Peyer's patch (tissue), 4 donors: ENCODE measurements around the gene N4BP3. TPM values are rescaled to one million over a fixed set of nuclear protein-coding genes. Genes with fewer than 3 reads are reported as not detected.

Source experiments
- DNase-seq, 3 donors: peaks; one replicate each; pipeline ENCODE4 v3.0.0-alpha.2; 2017 to 2019
- H3K27ac ChIP-seq, 4 donors: fragments of 200-600 bp; sonication (generic); one replicate each; pipeline ENCODE4 v1.5.1; 2016 to 2019
- H3K27me3 ChIP-seq, 2 donors: fragments of 200-600 bp; sonication (generic); one replicate each; pipeline ENCODE4 v1.5.1; 2019
- H3K36me3 ChIP-seq, 3 donors: fragments of 200-600 bp; sonication (generic); one replicate each; pipeline ENCODE4 v1.5.1; 2016 to 2019
- H3K4me1 ChIP-seq, 4 donors: fragments of 200-600 bp; sonication (generic); one replicate each; pipeline ENCODE4 v1.5.1; 2016 to 2019
- H3K4me3 ChIP-seq, 4 donors: fragments of 200-600 bp; sonication (generic); 1 replicate in 3 of 4; 2 replicates in 1 of 4; pipeline ENCODE4 v1.5.1; 2016 to 2019; ENCODE audit warnings: mild to moderate bottlenecking in 1 of 4
- H3K9me3 ChIP-seq, 4 donors: fragments of 200-600 bp; sonication (generic); one replicate each; pipeline ENCODE4 v1.5.1; 2016 to 2019; ENCODE audit warnings: mild to moderate bottlenecking in 1 of 4
- POLR2A ChIP-seq, 2 donors: fragments of 450-650 bp; IDR thresholded peaks; one replicate each; pipeline ENCODE4 v1.5.1; 2017; ENCODE audit warnings: antibody characterized with exemption in 2 of 2, mild to moderate bottlenecking in 2 of 2, moderate library complexity in 2 of 2
- total RNA-seq, 4 donors: library from RNA; depleted of rRNA; stranded (reverse); fragments of >200 nt; gene quantifications; one replicate each; pipeline ENCODE4 v1.1.0, GENCODE V29; 2016
- TF ChIP-seq, protein P1 (sequence below), 6 experiments: fragments of 450-650 bp in 4 of 6; fragments of 200-600 bp in 2 of 6; sonication (generic) in 1 of 6; IDR thresholded peaks; one replicate each; pipeline ENCODE4 v1.5.1; 2017 to 2019; ENCODE audit warnings: antibody characterized with exemption in 6 of 6, mild to moderate bottlenecking in 3 of 6, moderate library complexity in 1 of 6

N4BP3 gene, protein sequence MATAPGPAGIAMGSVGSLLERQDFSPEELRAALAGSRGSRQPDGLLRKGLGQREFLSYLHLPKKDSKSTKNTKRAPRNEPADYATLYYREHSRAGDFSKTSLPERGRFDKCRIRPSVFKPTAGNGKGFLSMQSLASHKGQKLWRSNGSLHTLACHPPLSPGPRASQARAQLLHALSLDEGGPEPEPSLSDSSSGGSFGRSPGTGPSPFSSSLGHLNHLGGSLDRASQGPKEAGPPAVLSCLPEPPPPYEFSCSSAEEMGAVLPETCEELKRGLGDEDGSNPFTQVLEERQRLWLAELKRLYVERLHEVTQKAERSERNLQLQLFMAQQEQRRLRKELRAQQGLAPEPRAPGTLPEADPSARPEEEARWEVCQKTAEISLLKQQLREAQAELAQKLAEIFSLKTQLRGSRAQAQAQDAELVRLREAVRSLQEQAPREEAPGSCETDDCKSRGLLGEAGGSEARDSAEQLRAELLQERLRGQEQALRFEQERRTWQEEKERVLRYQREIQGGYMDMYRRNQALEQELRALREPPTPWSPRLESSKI
- total RNA-seq, result 1 to 10 TPM in 2 of 4 donors, under 1 TPM in 2; 0.53 to 2.5 (median 1.1) TPM

DNA sequence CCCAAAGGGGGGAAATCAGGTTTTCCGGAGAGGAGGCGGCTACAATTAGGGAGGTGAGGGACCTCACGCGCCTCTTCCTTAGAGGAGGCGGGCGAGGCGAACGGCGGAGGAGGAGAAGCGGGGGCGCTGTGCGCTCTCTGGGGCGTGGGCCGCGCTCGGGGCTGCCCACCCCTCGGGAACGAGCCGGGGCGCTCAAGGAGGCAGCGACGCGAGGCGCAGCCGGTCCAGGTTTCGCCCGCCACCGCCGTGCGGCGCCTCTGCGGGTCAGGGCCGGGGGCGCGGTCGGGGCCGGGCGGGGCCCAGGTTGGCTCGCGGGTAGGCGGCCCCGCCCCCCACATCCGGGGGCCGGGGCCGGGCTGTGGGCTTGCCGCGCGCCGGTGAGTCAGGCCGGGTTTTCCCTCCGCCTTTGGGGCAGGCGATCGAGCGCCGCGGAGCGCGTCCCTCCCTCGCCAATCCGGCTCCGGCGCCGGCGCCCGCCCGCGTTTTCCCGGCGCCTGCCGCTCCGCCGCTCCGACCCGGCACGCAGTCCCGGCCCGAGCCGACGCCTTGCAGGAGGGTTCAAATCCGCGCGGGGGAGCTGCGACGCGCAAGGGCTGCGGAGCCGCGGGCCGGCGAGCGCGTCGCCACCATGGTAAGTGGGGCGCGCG, at the start of gene N4BP3:
N4BP3 (plus strand) TSS at position 392 of the 647 bp plus-strand sequence. CDS start 6,052 bp downstream, outside the sequence.
- Histone ChIP-seq H3K27ac (peak within 1 kb of the TSS in 3 of 4 donors; percentile 5 to 82 (median 10)), H3K27me3 (peaks cover 0 to 13% of the 10 kb centered on the region in 2 donors), H3K36me3 (no peaks in the 10 kb centered on the region), H3K4me1 (peaks cover 0 to 34% (median 24%) of the 10 kb centered on the region in 4 donors), H3K9me3 (no peaks in the 10 kb centered on the region), H3K4me3 (peak within 1 kb of the TSS; percentile 40 to 63 (median 54))
- peak; percentile 71 to 84 (median 76) for DNase-seq
- TF ChIP-seq POLR2A (IDR thresholded peaks at IDR 0.05), result no peak
- TF ChIP-seq, protein P1, sequence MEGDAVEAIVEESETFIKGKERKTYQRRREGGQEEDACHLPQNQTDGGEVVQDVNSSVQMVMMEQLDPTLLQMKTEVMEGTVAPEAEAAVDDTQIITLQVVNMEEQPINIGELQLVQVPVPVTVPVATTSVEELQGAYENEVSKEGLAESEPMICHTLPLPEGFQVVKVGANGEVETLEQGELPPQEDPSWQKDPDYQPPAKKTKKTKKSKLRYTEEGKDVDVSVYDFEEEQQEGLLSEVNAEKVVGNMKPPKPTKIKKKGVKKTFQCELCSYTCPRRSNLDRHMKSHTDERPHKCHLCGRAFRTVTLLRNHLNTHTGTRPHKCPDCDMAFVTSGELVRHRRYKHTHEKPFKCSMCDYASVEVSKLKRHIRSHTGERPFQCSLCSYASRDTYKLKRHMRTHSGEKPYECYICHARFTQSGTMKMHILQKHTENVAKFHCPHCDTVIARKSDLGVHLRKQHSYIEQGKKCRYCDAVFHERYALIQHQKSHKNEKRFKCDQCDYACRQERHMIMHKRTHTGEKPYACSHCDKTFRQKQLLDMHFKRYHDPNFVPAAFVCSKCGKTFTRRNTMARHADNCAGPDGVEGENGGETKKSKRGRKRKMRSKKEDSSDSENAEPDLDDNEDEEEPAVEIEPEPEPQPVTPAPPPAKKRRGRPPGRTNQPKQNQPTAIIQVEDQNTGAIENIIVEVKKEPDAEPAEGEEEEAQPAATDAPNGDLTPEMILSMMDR (IDR thresholded peaks at IDR 0.05), result no peak

- no peak for DNase-seq
- H3K4me1 ChIP-seq, result no peaks in the 10 kb centered on the region
- H3K4me3 ChIP-seq, result no peak overlapping the region
- H3K9me3 ChIP-seq, result no peaks in the 10 kb centered on the region
- no peaks in the 10 kb centered on the region for H3K36me3 ChIP-seq
- H3K27me3 ChIP-seq, result no peaks in the 10 kb centered on the region
- no peak for TF ChIP-seq POLR2A (IDR thresholded peaks at IDR 0.05)
- TF ChIP-seq, protein P1 (IDR thresholded peaks at IDR 0.05), result no peak
- H3K27ac ChIP-seq, result no peak overlapping the region
Observed at GRCh38 chr5:178067755-178068154, 45.6 kb upstream of the N4BP3 start.

- peak in 2 of 3 donors; percentile 62 for DNase-seq
- no peak for TF ChIP-seq POLR2A (IDR thresholded peaks at IDR 0.05)
- TF ChIP-seq, protein P1 (IDR thresholded peaks at IDR 0.05), result no peak
- Histone ChIP-seq H3K4me1 (no peaks in the 10 kb centered on the region), H3K27ac (no peak overlapping the region), H3K9me3 (no peaks in the 10 kb centered on the region), H3K36me3 (no peaks in the 10 kb centered on the region), H3K4me3 (no peak overlapping the region), H3K27me3 (no peaks in the 10 kb centered on the region)
Observed at GRCh38 chr5:178068293-178068692, 45.0 kb upstream of the N4BP3 start.

DNA sequence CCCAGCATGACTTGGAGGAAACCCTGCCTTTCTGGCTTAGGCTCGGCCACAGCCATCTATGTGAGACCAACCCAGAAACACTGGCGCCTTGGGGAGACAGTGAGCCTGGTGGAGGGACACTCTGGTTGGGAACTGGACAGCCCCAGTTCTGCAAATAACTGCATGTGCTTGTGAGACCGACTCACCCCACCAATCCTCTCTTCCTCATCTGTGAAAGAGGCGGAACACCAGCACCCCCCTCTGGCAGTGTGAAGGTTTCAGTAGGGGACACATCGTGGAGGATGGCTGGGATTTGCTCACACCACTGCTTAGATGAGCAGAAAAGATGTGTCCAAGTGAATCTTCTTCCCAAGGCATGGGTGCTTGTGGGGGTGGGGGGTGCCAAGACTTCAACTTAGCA, 43.4 kb upstream of the N4BP3 start:
- no peak overlapping the region for H3K27ac ChIP-seq
- H3K9me3 ChIP-seq, result no peaks in the 10 kb centered on the region
- no peaks in the 10 kb centered on the region for H3K27me3 ChIP-seq
- no peak overlapping the region for H3K4me3 ChIP-seq
- no peaks in the 10 kb centered on the region for H3K36me3 ChIP-seq
- peak in 2 of 3 donors; percentile 59 to 60 for DNase-seq
- TF ChIP-seq POLR2A (IDR thresholded peaks at IDR 0.05), result no peak
- TF ChIP-seq, protein P1 (IDR thresholded peaks at IDR 0.05), result peak in 1 of 6 experiments; percentile 19
- H3K4me1 ChIP-seq, result no peaks in the 10 kb centered on the region

GRCh38 chr5:178071108-178071507, 42.2 kb upstream of the N4BP3 start:
- H3K9me3 ChIP-seq, result no peaks in the 10 kb centered on the region
- TF ChIP-seq, protein P1 (IDR thresholded peaks at IDR 0.05), result no peak
- TF ChIP-seq POLR2A (IDR thresholded peaks at IDR 0.05), result no peak
- no peaks in the 10 kb centered on the region for H3K4me1 ChIP-seq
- H3K27me3 ChIP-seq, result no peaks in the 10 kb centered on the region
- H3K27ac ChIP-seq, result no peak overlapping the region
- H3K4me3 ChIP-seq, result no peak overlapping the region
- no peaks in the 10 kb centered on the region for H3K36me3 ChIP-seq
- DNase-seq, result no peak
